GM18873 (cell line): Measurements from ENCODE around the gene TGFBR3.
"Not testable (repeated sequence)": the region's sequence is repeated elsewhere in the genome, so short reads cannot be mapped to it uniquely, and the experiment has no call there.

ENCODE experiments used
- ATAC-seq: cut with Tn5 transposase; IDR thresholded peaks from one replicate; pipeline ENCODE4 v1.9.1; 2021; ENCODE audit warnings: mild to moderate bottlenecking, moderate library complexity, moderate number of reproducible peaks; ENCODE audit not compliant: unreplicated experiment, low FRiP score

The TGFBR3 gene

GRCh38 chr1:91669584-91670350, 216.2 kb downstream of the TGFBR3 start:
- no peak for ATAC-seq

DNA sequence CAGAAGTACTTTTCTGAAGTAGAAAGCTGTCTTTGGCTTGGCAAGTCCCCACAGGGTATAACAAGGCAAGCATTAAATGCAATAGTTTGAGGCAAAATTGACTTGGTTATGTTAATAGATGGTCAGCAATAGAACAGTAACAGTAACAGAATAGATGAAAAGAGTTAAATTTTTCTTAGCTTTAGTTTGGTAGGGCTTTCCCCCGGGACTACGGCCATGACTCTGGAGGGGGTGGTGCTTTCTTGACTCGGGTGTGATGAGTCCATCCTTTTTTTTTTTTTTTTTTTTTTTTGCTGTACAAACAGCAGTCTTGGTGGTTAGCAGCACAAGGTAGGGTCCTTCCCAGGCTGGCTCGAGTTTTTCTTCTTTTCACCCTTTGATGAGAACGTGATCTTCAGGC, 219.3 kb downstream of the TGFBR3 start:
- not testable (repeated sequence) for ATAC-seq

GRCh38 chr1:91661121-91661520, 224.8 kb downstream of the TGFBR3 start:
- no peak for ATAC-seq

DNA sequence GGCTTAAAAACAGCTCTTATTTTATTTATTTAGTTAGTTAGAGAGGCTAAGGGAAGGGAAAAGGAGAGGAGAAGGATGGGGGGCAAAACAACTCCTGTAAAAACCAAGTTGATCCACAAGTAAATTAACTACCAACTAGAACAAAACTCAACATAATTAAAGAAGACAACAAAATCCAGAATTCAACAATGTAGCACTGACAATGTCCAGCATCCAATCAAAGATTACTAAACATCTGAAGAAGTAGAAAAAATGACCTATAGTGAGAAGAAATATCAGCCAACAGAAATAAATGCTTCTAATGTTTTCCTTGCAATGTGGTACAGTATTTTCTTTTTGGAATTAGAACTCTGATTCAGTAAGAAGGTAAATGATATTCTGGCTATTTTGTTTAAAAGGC, 225.2 kb downstream of the TGFBR3 start:
- no peak for ATAC-seq

GRCh38 chr1:91655912-91656449, 230.0 kb downstream of the TGFBR3 start:
- no peak for ATAC-seq

GRCh38 chr1:91653183-91653582, 232.8 kb downstream of the TGFBR3 start:
- ATAC-seq = no peak

DNA sequence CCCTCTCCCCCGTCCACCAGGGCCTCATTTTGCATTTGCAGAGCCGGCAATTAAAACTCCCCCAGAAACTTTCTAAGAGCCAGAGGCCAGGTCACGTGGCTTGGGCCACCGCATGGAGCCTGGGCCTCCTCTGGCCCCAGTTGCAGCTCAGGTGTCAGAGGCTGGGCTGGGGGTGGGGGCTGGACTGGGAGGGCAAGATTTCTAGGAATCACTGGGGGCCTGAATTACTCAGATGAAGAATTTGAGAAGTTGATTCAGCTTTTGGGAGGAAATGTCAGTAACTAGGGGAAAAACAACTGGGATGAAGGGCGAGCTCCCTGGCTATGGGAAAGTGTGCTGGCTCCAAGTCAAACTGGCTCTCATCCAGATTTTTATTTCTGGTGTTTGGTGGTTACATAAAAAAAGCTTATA, 234.3 kb downstream of the TGFBR3 start:
- ATAC-seq = no peak

- no peak for ATAC-seq
These were observed 234.7 kb downstream of the TGFBR3 start for GRCh38 chr1:91651243-91651642.

- ATAC-seq = no peak
These were observed 235.2 kb downstream of the TGFBR3 start for GRCh38 chr1:91650764-91651163.

- no peak for ATAC-seq
These were observed 238.9 kb downstream of the TGFBR3 start for GRCh38 chr1:91647061-91647460.

DNA sequence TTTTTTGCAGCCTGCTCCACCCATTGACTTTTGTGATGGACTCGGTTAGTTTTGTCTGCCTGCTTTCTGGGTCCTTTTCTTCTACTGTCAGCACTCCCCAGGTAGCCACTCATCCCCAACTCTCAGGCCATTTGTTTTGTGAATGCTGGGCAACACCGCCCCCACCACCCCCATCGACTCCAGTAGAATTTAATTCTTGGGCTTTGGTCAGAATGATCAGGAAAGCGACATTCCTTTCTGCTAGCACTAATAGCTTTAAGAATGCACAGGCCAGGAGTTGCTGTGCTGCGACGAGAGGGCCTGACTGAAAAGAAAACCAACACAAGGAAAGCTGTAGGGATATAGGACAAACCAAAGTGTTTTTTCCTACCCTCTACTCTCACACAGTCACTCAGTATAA, 240.9 kb downstream of the TGFBR3 start:
- ATAC-seq = no peak

DNA sequence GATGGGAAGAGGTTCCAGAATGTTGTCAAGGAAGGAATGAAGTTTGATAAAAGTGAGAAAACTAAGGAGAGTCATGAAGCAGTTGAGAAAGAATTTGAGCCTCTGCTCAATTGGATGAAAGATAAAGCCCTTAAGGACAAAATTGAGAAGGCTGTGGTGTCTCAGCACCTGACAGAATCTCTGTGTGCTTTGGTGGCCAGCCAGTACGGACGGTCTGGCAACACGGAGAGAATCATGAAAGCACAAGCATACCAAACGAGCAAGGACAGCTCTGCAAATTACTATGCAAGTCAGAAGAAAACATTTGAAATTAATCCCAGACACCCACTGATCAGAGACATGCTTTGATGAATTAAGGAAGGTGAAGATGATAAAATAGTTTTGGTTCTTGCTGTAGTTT, 242.5 kb downstream of the TGFBR3 start:
- no peak for ATAC-seq

DNA sequence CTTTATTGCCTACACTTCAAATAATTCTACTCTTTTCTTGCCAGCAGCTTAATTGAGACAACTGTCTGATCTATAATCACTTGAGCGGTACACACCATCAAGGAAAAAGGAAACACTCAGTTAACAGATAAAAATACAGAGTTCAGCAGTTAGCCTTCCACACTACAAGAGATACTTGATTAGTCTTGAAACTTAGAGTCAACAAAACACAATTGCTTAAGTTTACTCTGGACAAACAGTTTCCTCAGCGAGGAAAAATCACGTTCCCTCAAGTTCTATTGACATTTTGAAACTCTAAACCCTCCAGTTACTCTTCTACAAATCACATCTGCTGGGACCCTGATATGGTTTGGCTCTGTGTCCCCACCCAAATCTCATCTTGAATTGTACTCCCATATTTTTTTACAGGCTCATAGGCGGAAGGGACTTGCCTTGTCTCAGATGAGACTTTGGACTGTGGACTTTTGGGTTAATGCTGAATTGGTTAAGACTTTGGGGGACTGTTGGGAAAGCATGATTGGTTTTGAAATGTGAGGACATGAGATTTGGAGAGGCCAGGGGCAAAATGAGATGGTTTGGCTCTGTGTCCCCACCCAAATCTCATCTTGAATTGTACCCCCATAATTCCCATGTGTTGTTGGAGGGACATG, 244.9 kb downstream of the TGFBR3 start:
- no peak for ATAC-seq

GRCh38 chr1:91637539-91637994, 248.4 kb downstream of the TGFBR3 start:
- ATAC-seq = no peak

GRCh38 chr1:91635763-91636162, 250.2 kb downstream of the TGFBR3 start:
- ATAC-seq = no peak

DNA sequence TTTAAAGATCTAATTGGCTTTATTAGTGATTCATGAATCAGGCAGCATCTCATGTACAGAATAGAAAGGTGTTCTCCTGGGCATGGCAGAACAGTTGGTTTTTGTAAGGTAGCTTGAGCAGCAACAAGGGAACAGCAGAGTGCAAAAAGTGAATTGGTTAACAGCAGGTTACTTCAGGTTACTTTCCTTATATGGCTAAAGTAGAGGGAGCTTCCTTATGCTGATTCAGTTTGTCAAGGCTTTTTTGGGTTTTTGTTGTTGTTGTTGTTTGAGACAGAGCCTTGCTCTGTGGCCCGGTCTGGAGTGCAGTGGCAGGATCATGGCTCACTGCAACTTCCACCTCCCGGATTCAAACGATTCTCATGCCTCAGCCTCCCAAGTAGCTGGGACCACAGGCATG, 252.5 kb downstream of the TGFBR3 start:
- ATAC-seq = no peak

- ATAC-seq = no peak
These were observed 254.1 kb downstream of the TGFBR3 start for GRCh38 chr1:91631718-91632330.

DNA sequence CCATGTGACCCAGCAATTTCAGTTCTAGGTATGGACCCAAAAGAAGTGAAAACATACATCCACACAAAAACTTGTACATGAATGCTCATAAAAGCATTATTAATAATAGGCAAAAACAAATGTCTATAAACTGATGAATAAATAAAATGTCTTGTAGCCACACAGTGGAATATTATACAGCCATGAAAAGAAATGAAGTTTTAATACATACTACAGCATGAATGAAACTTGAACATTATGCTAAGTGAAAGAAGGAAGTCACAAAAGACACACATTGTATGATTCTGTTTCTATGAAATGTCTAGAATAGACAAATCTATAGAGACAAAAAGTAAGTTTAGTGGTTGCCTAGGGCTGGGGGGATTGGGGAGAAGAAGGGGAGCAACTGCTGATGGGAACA, 255.1 kb downstream of the TGFBR3 start:
- ATAC-seq = no peak
